Parietal lobe (tissue), 1 donor: Measurements from ENCODE around the gene SAGE1. TPM values are rescaled to one million over a fixed set of nuclear protein-coding genes. Genes with fewer than 3 reads are reported as not detected.

Experiments used
- total RNA-seq: library from RNA; depleted of rRNA; stranded (reverse); fragments of >200 nt; gene quantifications from one replicate; pipeline ENCODE4 v1.2.3, GENCODE V29; 2014

SAGE1 gene
- total RNA-seq: not detected

GRCh38 chrX:135893294-135893817 lies at the start of gene SAGE1, which contains the start of gene CT45A10:
Gene SAGE1 (plus strand): TSS chrX:135893716. CDS start chrX:135896243, 2,527 bp downstream.
Gene CT45A10 (minus strand): TSS chrX:135893444. CDS start chrX:135885344, 8,100 bp downstream.

GRCh38 chrX:135854438-135854837 lies 39.1 kb upstream of the SAGE1 start, which contains the start of gene CT45A8:
Gene CT45A8 (minus strand): TSS chrX:135854538. CDS start chrX:135850783, 3,755 bp downstream.

GRCh38 chrX:135871712-135872111 lies 21.8 kb upstream of the SAGE1 start, which contains the start of gene CT45A9:
Gene CT45A9 (minus strand): TSS chrX:135871812. CDS start chrX:135868061, 3,751 bp downstream.

Other genes with a start within 250 kb of the SAGE1 start
- not detected for gene CT45A1, start 180.1 kb upstream of the SAGE1 start, total RNA-seq
- not detected for gene CT45A3, start 125.5 kb upstream of the SAGE1 start, total RNA-seq
- not detected for gene CT45A5, start 108.2 kb upstream of the SAGE1 start, total RNA-seq
- gene CT45A6, start 90.9 kb upstream of the SAGE1 start, total RNA-seq: not detected
- gene CT45A2, start 73.7 kb upstream of the SAGE1 start, total RNA-seq: not detected
- not detected for gene CT45A7, start 56.4 kb upstream of the SAGE1 start, total RNA-seq
- gene CT45A8, start 39.2 kb upstream of the SAGE1 start, total RNA-seq: not detected
- not detected for gene CT45A9, start 21.9 kb upstream of the SAGE1 start, total RNA-seq
- not detected for gene CT45A10, start 272 bp upstream of the SAGE1 start, total RNA-seq
- gene MMGT1, start 80.3 kb downstream of the SAGE1 start, total RNA-seq: 16.9 TPM
- 95.2 TPM for gene SLC9A6, start 91.7 kb downstream of the SAGE1 start, total RNA-seq